HG02840 (cell line): ENCODE data around the gene ERBB2.
A peak's percentile ranks its signal among the peaks of the same experiment; 100 is the strongest.

Experiments
- ATAC-seq: cut with Tn5 transposase; IDR thresholded peaks from one replicate; pipeline ENCODE4 v1.9.1; 2021; ENCODE audit warnings: mild to moderate bottlenecking, moderate library complexity, moderate number of reproducible peaks; ENCODE audit not compliant: unreplicated experiment, low FRiP score

ERBB2 gene

DNA sequence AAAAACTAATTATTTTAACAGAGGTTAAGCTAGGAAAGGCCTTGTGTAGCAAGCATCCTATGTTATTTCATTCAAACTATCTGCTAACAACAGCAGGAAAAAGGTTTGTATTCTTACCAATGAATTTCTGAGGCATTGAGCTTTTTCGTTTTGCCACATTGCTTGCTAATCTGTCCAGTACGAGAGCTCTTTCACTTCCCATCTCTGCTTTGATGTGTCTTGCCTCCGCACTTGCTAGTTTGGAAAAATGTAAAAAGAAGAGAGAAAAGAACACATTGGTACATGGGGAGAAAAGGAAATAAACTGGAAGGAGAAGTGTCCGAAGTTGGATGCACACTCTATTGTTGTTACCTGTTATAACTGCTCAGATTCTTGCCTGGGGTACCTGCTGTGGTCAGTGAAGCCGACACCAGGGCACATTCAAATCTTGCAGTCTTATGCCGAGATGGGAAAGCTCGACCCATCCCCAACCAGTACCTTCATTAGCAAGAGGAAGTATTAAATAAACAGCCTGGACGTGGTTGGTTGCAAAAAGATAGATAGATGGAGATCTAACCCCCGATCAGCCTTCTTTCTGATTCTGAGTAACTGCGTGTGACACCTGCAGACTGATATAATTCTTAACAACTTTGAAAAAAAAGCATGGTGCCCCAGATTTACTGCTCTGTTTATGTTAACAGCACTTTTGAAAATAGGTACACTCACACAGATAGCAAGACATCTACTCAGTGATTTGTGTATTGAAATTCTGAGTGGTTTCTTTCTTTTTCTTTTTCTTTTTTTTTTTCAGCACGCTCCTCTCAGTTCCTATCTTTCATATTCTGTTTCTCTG is 77.9 kb downstream of the ERBB2 start:
- ATAC-seq, result peak; percentile 46
